MM.1S (cell line): Measurements from ENCODE around the gene TSPAN4.

Experiments
- DNase-seq: peaks from one replicate; pipeline ENCODE4 v3.0.0-alpha.2; 2015
- H2AFZ ChIP-seq: fragments of 300-600 bp; sonication (generic); 2 replicates; pipeline ENCODE4 v1.6.0; 2016; ENCODE audit warnings: antibody characterized with exemption, low read length
- H3F3A ChIP-seq: fragments of 300-600 bp; sonication (generic); 2 replicates; pipeline ENCODE4 v1.6.1; 2016; ENCODE audit warnings: mild to moderate bottlenecking, antibody characterized with exemption, low read length, moderate library complexity, mixed read lengths; ENCODE audit not compliant: insufficient read depth
- H3K27ac ChIP-seq: fragments of 300-600 bp; sonication (generic); 2 replicates; pipeline ENCODE4 v1.5.1; 2016; ENCODE audit warnings: mild to moderate bottlenecking, low read length
- H3K27me3 ChIP-seq: fragments of 300-600 bp; sonication (generic); replicated peaks from 2 replicates; pipeline ENCODE4 v1.6.0; 2016; ENCODE audit warnings: low read length; ENCODE audit not compliant: insufficient read depth
- H3K36me3 ChIP-seq: fragments of 300-600 bp; sonication (generic); replicated peaks from 2 replicates; pipeline ENCODE4 v1.6.1; 2016; ENCODE audit warnings: mild to moderate bottlenecking, low read length, mixed read lengths; ENCODE audit not compliant: insufficient read depth
- H3K4me1 ChIP-seq: fragments of 300-600 bp; sonication (generic); 2 replicates; pipeline ENCODE4 v1.6.1; 2016; ENCODE audit warnings: low read length, mixed read lengths
- H3K4me2 ChIP-seq: fragments of 300-600 bp; sonication (generic); 2 replicates; pipeline ENCODE4 v1.6.0; 2016; ENCODE audit warnings: low read depth, low read length
- H3K4me3 ChIP-seq: fragments of 300-600 bp; sonication (generic); 2 replicates; pipeline ENCODE4 v1.5.1; 2016; ENCODE audit warnings: low read length, mixed read lengths
- H3K79me2 ChIP-seq: fragments of 300-600 bp; sonication (generic); 2 replicates; pipeline ENCODE4 v1.6.1; 2016; ENCODE audit warnings: mixed run types, low read length, mixed read lengths
- H3K9ac ChIP-seq: fragments of 300-600 bp; sonication (generic); 2 replicates; pipeline ENCODE4 v1.6.1; 2016; ENCODE audit warnings: low read length, mixed read lengths
- H3K9me2 ChIP-seq: fragments of 300-600 bp; sonication (generic); replicated peaks from 2 replicates; pipeline ENCODE4 v1.6.1; 2016; ENCODE audit warnings: mild to moderate bottlenecking, low read length, mixed read lengths; ENCODE audit not compliant: insufficient read depth
- H3K9me3 ChIP-seq: fragments of 300-600 bp; sonication (generic); replicated peaks from 2 replicates; pipeline ENCODE4 v1.6.1; 2016; ENCODE audit warnings: mild to moderate bottlenecking, low read length, mixed read lengths; ENCODE audit not compliant: insufficient read depth
- H4K20me1 ChIP-seq: fragments of 300-600 bp; sonication (generic); 2 replicates; pipeline ENCODE4 v1.6.1; 2016; ENCODE audit warnings: mild to moderate bottlenecking, low read length, moderate library complexity, mixed read lengths; ENCODE audit not compliant: insufficient read depth
- EZH2 ChIP-seq: fragments of 300-600 bp; sonication (generic); optimal IDR thresholded peaks from 2 replicates; pipeline ENCODE3; 2017; ENCODE audit warnings: low read depth, mild to moderate bottlenecking, antibody characterized with exemption, low read length, mixed read lengths
- EZH2phosphoT487 ChIP-seq: fragments of 300-600 bp; sonication (generic); IDR thresholded peaks from 2 replicates; pipeline ENCODE4 v1.6.1; 2018; ENCODE audit warnings: antibody characterized with exemption, low read length
- TF ChIP-seq, protein P1 (sequence below): fragments of 300-600 bp; sonication (generic); IDR thresholded peaks from 2 replicates; pipeline ENCODE4 v1.5.1; 2016; ENCODE audit warnings: antibody characterized with exemption, low read length, mixed read lengths

The TSPAN4 gene

DNA sequence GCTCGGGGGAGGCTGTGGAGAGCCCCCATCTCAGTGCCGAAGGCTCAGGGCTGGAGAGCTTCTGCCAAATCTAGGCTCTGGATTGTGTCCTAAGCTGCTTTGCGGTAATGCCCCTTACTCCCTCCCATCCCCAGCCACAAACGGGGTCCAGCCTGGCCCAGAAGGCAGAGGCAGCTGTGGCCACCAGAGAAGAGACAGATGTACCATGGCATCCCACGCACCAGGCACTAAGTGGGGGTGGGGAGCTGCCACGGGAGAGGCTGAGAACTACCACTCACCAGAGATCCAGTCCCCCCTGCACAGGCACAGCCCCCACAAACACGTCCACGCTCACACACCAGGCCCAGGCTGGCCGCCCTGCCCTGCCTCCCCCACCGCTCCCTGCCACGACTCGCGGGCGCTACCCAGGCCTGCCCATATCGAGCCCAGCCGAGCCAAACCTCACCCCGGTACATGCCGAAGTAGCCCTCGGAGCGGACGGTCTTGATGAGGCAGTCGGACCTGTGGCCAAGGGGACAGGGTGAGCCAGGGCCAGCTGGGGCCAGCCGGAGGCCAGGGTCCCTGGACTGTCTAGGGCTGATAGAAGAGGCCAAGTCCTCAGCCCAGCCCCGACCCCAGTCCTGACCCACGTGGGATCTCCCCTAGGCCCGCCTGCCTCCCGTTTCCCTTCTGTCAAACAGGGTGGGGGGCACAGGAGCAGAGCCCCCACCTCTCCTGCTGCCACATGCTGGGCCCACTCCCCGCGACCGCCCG is 48.5 kb upstream of the TSPAN4 start:
- Histone ChIP-seq H3K27ac (no peak overlapping the region), H3K9ac (no peak overlapping the region), H3K9me2 (no peaks in the 10 kb centered on the region), H3K36me3 (no peaks in the 10 kb centered on the region), H3F3A (peaks cover 27% of the 10 kb centered on the region), H3K4me2 (no peak overlapping the region), H3K4me3 (no peak overlapping the region), H3K27me3 (no peaks in the 10 kb centered on the region), H3K4me1 (no peaks in the 10 kb centered on the region), H4K20me1 (no peaks in the 10 kb centered on the region), H2AFZ (no peak overlapping the region), H3K9me3 (no peaks in the 10 kb centered on the region), H3K79me2 (peaks cover 46% of the 10 kb centered on the region)
- TF ChIP-seq, protein P1, sequence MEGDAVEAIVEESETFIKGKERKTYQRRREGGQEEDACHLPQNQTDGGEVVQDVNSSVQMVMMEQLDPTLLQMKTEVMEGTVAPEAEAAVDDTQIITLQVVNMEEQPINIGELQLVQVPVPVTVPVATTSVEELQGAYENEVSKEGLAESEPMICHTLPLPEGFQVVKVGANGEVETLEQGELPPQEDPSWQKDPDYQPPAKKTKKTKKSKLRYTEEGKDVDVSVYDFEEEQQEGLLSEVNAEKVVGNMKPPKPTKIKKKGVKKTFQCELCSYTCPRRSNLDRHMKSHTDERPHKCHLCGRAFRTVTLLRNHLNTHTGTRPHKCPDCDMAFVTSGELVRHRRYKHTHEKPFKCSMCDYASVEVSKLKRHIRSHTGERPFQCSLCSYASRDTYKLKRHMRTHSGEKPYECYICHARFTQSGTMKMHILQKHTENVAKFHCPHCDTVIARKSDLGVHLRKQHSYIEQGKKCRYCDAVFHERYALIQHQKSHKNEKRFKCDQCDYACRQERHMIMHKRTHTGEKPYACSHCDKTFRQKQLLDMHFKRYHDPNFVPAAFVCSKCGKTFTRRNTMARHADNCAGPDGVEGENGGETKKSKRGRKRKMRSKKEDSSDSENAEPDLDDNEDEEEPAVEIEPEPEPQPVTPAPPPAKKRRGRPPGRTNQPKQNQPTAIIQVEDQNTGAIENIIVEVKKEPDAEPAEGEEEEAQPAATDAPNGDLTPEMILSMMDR: no peak
- TF ChIP-seq EZH2 (no peak), EZH2phosphoT487 (no peak)
- no peak for DNase-seq

DNA sequence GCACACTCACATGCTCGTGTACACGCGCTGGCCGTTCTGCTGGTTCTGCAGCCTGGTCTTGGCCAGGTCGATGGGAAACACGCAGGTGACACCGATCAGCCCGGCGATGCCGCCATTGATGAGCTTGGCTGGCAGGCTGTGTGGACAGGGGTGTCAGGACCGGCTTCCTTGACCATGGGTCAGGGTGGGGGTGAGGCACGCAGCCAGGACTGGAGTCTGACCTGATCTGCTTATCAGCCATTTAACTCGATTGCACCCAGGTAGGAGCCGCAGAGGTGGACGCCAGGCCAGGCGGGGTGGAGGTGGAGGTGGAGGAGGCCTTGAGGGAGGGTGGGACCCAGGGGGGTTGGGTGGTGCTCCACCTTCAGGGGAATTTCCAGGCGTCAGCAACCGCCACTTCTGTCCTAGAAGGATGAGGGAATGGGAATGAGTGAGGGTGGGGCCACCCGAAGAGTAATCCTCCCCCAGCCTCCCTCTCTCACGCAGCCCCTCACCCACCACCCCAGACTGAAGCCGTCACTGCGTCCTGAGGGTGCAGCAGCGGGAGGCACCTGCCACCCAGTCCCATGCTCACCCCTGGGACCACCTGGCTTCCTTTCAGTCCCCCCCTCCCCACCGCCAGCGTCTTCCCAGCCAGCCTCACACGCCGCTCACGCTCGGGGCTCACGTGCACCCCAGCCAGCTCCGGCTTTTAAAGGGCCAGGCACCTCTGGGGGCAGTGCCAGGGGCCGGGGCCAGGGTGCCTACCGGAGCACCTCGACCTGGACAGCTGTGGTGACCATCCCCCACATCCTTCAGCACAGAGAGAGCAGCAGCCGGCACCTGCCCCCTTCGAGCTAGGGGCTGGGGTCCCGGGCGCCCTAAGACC is 47.7 kb upstream of the TSPAN4 start:
- Histone ChIP-seq H3K27me3 (no peaks in the 10 kb centered on the region), H3K9ac (peak overlapping the region; percentile 85; the same call in 1 of the 2 replicates), H3K9me2 (no peaks in the 10 kb centered on the region), H3K4me1 (no peaks in the 10 kb centered on the region), H2AFZ (no peak overlapping the region), H3F3A (peaks cover 27% of the 10 kb centered on the region), H3K36me3 (no peaks in the 10 kb centered on the region), H3K79me2 (peaks cover 41% of the 10 kb centered on the region), H3K27ac (no peak overlapping the region), H4K20me1 (no peaks in the 10 kb centered on the region), H3K9me3 (no peaks in the 10 kb centered on the region), H3K4me3 (peak overlapping the region; percentile 84), H3K4me2 (peak overlapping the region; percentile 95)
- no peak for DNase-seq
- TF ChIP-seq EZH2phosphoT487 (no peak), EZH2 (no peak)
- TF ChIP-seq, protein P1: no peak

DNA sequence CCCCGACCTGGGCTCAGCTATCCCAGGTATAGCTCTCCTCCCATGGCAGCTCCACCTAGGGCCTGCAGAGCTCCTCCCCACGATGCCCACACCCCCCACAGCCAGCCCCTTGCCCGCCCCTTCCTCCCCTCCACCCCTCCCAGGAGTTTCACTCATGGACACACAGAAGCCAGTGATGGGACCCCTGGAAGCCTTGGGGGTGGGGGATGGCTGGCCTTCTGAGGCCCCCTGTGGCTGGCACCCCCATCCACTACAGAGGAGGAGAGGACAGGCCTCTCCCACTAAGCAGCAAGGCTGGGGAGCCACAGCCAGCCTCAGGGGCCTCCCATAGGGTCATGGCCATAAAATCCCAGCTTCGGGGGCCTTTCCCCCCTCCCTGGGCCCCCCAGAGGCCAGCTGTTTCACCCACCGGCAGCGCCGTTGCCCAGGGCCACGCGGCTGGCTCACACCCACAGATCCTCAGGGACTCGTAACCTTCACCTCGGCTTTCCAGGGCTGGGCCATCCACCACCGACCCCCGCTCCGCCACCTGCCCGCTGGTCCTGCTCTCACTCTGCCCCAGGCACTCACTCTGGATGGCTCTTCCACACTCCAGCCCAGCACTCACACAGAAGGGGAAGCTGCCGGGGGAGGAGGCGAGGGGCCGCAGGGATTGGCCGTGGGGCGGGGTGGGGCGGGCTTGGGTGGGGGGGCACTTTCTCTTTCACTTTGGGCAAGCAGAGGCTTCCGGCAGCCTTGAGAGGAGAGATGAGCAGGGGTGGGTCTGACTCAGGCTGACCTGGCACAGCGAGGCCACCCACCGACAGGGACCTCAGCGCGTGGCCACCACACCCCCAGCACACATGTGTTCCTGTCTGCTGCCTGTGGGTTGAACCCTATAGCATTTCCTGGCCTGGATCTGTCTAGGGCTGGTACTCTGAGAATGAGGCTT is 46.8 kb upstream of the TSPAN4 start:
- H4K20me1 ChIP-seq: no peaks in the 10 kb centered on the region
- H3K9me2 ChIP-seq: no peaks in the 10 kb centered on the region
- peaks cover 41% of the 10 kb centered on the region for H3K79me2 ChIP-seq
- H3K4me2 ChIP-seq: peak overlapping the region; percentile 100
- no peak for TF ChIP-seq EZH2phosphoT487
- TF ChIP-seq EZH2: no peak
- TF ChIP-seq, protein P1: no peak
- H3K4me3 ChIP-seq: peak overlapping the region; percentile 84
- DNase-seq: peak; percentile 83
- H3K4me1 ChIP-seq: no peaks in the 10 kb centered on the region
- peak overlapping the region; percentile 67 for H3K27ac ChIP-seq
- H3K9me3 ChIP-seq: no peaks in the 10 kb centered on the region
- no peaks in the 10 kb centered on the region for H3K27me3 ChIP-seq
- H3K36me3 ChIP-seq: no peaks in the 10 kb centered on the region
- H3F3A ChIP-seq: peaks cover 21% of the 10 kb centered on the region
- peak overlapping the region; percentile 70; the same call in 1 of the 2 replicates for H2AFZ ChIP-seq
- peak overlapping the region; percentile 85 for H3K9ac ChIP-seq
